Suprapubic skin (tissue), 4 donors: Measurements from ENCODE around the gene HAL.

Experiments used
- CTCF ChIP-seq, 2 donors: fragments of 200-600 bp in 1 of 2; fragments of 450-650 bp in 1 of 2; sonication (generic) in 1 of 2; IDR thresholded peaks; one replicate each; pipeline ENCODE4 v1.5.1; 2016 to 2019; ENCODE audit warnings: antibody characterized with exemption in 2 of 2, mild to moderate bottlenecking in 1 of 2, moderate library complexity in 1 of 2
- POLR2A ChIP-seq, 2 donors: fragments of 450-650 bp; IDR thresholded peaks; one replicate each; pipeline ENCODE4 v1.6.1; 2017; ENCODE audit warnings: antibody characterized with exemption in 2 of 2, mild to moderate bottlenecking in 2 of 2, moderate library complexity in 2 of 2
- POLR2AphosphoS5 ChIP-seq, 3 donors: sonication (generic); formaldehyde crosslinking; IDR thresholded peaks; one replicate each; pipeline ENCODE4 v1.6.1; 2017; ENCODE audit warnings: antibody characterized with exemption in 3 of 3

- no peak for TF ChIP-seq CTCF (IDR thresholded peaks at IDR 0.05)
- TF ChIP-seq POLR2AphosphoS5 (IDR thresholded peaks at IDR 0.05): no peak
- TF ChIP-seq POLR2A (IDR thresholded peaks at IDR 0.05): no peak
Observed at GRCh38 chr12:96015672-96016071, 19.5 kb upstream of the HAL start.
